Measurements from ENCODE around the gene TTC39C. TPM values are rescaled to one million over a fixed set of nuclear protein-coding genes. Genes with fewer than 3 reads are reported as not detected.
"Not testable (repeated sequence)": the region's sequence is repeated elsewhere in the genome, so short reads cannot be mapped to it uniquely, and the experiment has no call there.

TTC39C gene
- total RNA-seq, 1 donor from 2014 or later: 12.8 TPM

DNA sequence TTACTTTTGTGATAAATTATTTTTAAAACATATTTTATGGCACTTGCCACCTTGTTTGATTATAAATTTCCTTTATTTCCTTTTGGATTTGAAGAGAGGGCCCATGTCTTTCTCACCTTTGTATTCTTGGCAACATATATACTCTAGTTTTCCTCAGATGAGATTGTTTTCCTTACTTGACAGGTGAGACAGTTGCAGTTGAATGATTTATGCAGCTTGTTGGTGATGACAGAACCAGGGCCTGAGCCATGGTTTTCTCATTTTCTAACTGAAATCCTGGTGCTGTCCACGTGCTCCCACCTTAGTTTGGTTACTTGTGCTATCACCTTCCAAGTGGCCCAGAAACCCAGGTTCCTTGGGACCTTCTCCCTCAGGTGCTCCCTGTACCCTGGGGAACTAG is 58.2 kb downstream of the TTC39C start:
- Mint-ChIP-seq H3K36me3 (ENCODE audit: low read depth, unreplicated experiment) (peaks cover 9% of the 10 kb centered on the region), H3K4me3 (ENCODE audit: unreplicated experiment) (no peak overlapping the region), H3K27ac (ENCODE audit: unreplicated experiment) (no peak overlapping the region), H3K9me3 (ENCODE audit: unreplicated experiment) (no peaks in the 10 kb centered on the region), H3K27me3 (ENCODE audit: low read depth, unreplicated experiment) (peaks cover 3% of the 10 kb centered on the region), H3K4me1 (ENCODE audit: low read depth, unreplicated experiment) (peaks cover 6% of the 10 kb centered on the region)
- no peak overlapping the region for H3K9ac ChIP-seq (ENCODE audit: low read length)
- no peak overlapping the region for H3K4me3 ChIP-seq (ENCODE audit: insufficient read depth, low read depth, low read length)
- DNase-seq (ENCODE audit: low read depth): no peak
- H4K20me1 ChIP-seq (ENCODE audit: insufficient read depth, low read length): peaks cover 5% of the 10 kb centered on the region
- TF ChIP-seq, protein P1, sequence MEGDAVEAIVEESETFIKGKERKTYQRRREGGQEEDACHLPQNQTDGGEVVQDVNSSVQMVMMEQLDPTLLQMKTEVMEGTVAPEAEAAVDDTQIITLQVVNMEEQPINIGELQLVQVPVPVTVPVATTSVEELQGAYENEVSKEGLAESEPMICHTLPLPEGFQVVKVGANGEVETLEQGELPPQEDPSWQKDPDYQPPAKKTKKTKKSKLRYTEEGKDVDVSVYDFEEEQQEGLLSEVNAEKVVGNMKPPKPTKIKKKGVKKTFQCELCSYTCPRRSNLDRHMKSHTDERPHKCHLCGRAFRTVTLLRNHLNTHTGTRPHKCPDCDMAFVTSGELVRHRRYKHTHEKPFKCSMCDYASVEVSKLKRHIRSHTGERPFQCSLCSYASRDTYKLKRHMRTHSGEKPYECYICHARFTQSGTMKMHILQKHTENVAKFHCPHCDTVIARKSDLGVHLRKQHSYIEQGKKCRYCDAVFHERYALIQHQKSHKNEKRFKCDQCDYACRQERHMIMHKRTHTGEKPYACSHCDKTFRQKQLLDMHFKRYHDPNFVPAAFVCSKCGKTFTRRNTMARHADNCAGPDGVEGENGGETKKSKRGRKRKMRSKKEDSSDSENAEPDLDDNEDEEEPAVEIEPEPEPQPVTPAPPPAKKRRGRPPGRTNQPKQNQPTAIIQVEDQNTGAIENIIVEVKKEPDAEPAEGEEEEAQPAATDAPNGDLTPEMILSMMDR (IDR thresholded peaks at IDR 0.05; ENCODE audit: insufficient read depth, low read depth, low read length): no peak
- no peak for TF ChIP-seq EZH2 (IDR thresholded peaks at IDR 0.05; ENCODE audit: insufficient read depth, low read length)
- H3K27ac ChIP-seq (ENCODE audit: low read depth, low read length): no peak overlapping the region
- no peak overlapping the region for H2AFZ ChIP-seq (ENCODE audit: low read depth, low read length)
- no peaks in the 10 kb centered on the region for H3K27me3 ChIP-seq (ENCODE audit: insufficient read depth, low read length)
- no peaks in the 10 kb centered on the region for H3K36me3 ChIP-seq (ENCODE audit: insufficient read depth, low read length)
- peaks cover 7% of the 10 kb centered on the region for H3K4me1 ChIP-seq (ENCODE audit: insufficient read depth, low read length)
- no peak for FAIRE-seq
- H3K9me3 ChIP-seq (ENCODE audit: insufficient read depth, low read depth, low read length): no peaks in the 10 kb centered on the region
- H3K4me2 ChIP-seq (ENCODE audit: low read length): no peak overlapping the region
- H3K79me2 ChIP-seq (ENCODE audit: insufficient read depth, low read length): no peaks in the 10 kb centered on the region

DNA sequence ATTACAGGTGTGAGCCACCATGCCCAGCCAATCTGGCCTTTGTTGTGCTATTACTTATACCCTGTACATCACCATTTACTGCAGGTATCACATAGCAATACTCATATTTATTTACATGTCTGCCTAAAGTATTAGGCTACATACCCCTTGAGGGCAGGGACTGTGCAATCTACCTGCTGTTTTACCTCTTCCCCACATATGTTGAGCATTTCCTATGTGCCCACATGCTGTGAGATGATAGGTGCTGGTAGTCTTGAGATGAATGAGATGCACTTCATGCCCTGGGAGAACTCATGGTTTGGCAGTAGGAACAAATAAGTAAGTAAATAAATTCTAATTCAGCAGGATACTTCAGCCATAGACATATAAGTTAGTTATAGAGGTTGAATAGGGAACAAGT is 59.2 kb downstream of the TTC39C start:
- no peak for FAIRE-seq
- H3K36me3 Mint-ChIP-seq (ENCODE audit: low read depth, unreplicated experiment): peaks cover 7% of the 10 kb centered on the region

DNA sequence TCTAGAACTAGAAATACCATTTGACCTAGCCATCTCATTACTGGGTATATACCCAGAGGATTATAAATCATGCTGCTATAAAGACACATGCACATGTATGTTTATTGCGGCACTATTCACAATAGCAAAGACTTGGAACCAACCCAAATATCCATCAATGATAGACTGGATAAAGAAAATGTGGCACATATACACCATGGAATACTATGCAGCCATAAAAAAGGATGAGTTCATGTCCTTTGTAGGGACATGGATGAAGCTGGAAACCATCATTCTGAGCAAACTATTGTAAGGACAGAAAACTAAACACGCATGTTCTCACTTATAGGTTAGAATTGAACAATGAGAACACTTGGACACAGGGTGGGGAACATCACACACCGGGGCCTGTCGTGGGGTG is 60.2 kb downstream of the TTC39C start:
- H3K27me3 Mint-ChIP-seq (ENCODE audit: low read depth, unreplicated experiment); H3K4me1 ChIP-seq (ENCODE audit: insufficient read depth, low read length); DNase-seq (ENCODE audit: low read depth); H3K4me3 ChIP-seq (ENCODE audit: insufficient read depth, low read depth, low read length); H3K27ac ChIP-seq (ENCODE audit: low read depth, low read length); H3K27ac Mint-ChIP-seq (ENCODE audit: unreplicated experiment); H3K79me2 ChIP-seq (ENCODE audit: insufficient read depth, low read length); FAIRE-seq; H2AFZ ChIP-seq (ENCODE audit: low read depth, low read length); H3K36me3 Mint-ChIP-seq (ENCODE audit: low read depth, unreplicated experiment); H3K4me3 Mint-ChIP-seq (ENCODE audit: unreplicated experiment); H3K27me3 ChIP-seq (ENCODE audit: insufficient read depth, low read length); H3K9me3 ChIP-seq (ENCODE audit: insufficient read depth, low read depth, low read length); H3K9ac ChIP-seq (ENCODE audit: low read length); H3K4me2 ChIP-seq (ENCODE audit: low read length); H4K20me1 ChIP-seq (ENCODE audit: insufficient read depth, low read length); H3K36me3 ChIP-seq (ENCODE audit: insufficient read depth, low read length); H3K9me3 Mint-ChIP-seq (ENCODE audit: unreplicated experiment); H3K4me1 Mint-ChIP-seq (ENCODE audit: low read depth, unreplicated experiment): not testable (repeated sequence)

More for the DNA sequence above, 59.2 kb downstream of the TTC39C start:
- TF ChIP-seq, protein P1 (IDR thresholded peaks at IDR 0.05; ENCODE audit: insufficient read depth, low read depth, low read length): no peak
- no peak for TF ChIP-seq EZH2 (IDR thresholded peaks at IDR 0.05; ENCODE audit: insufficient read depth, low read length)
- Histone ChIP-seq H3K27ac (ENCODE audit: low read depth, low read length) (no peak overlapping the region), H3K9ac (ENCODE audit: low read length) (no peak overlapping the region), H4K20me1 (ENCODE audit: insufficient read depth, low read length) (peaks cover 5% of the 10 kb centered on the region), H3K4me1 (ENCODE audit: insufficient read depth, low read length) (peaks cover 7% of the 10 kb centered on the region), H3K36me3 (ENCODE audit: insufficient read depth, low read length) (no peaks in the 10 kb centered on the region), H2AFZ (ENCODE audit: low read depth, low read length) (no peak overlapping the region), H3K27me3 (ENCODE audit: insufficient read depth, low read length) (no peaks in the 10 kb centered on the region), H3K9me3 (ENCODE audit: insufficient read depth, low read depth, low read length) (no peaks in the 10 kb centered on the region), H3K4me3 (ENCODE audit: insufficient read depth, low read depth, low read length) (no peak overlapping the region), H3K79me2 (ENCODE audit: insufficient read depth, low read length) (no peaks in the 10 kb centered on the region), H3K4me2 (ENCODE audit: low read length) (no peak overlapping the region)
- Mint-ChIP-seq H3K4me1 (ENCODE audit: low read depth, unreplicated experiment) (peaks cover 6% of the 10 kb centered on the region), H3K27me3 (ENCODE audit: low read depth, unreplicated experiment) (peaks cover 3% of the 10 kb centered on the region), H3K4me3 (ENCODE audit: unreplicated experiment) (no peak overlapping the region), H3K27ac (ENCODE audit: unreplicated experiment) (no peak overlapping the region), H3K9me3 (ENCODE audit: unreplicated experiment) (no peaks in the 10 kb centered on the region)
- no peak for DNase-seq (ENCODE audit: low read depth)

Data from astrocyte (in vitro differentiated cells and primary cell).